HUES48 (cell line): ENCODE results near the gene GLDN.

Experiments used
- H3K27ac ChIP-seq: one replicate; pipeline ENCODE4 v1.7.0; 2013; ENCODE audit warnings: low read depth, low read length, inconsistent platforms
- H3K27me3 ChIP-seq: 2 replicates; pipeline ENCODE4 v1.6.1; 2013; ENCODE audit warnings: mild to moderate bottlenecking, low read length; ENCODE audit not compliant: control insufficient read depth, insufficient read depth
- H3K36me3 ChIP-seq: 2 replicates; pipeline ENCODE4 v1.6.1; 2013; ENCODE audit warnings: low read length; ENCODE audit not compliant: control insufficient read depth, insufficient read depth
- H3K4me1 ChIP-seq: 2 replicates; pipeline ENCODE4 v1.6.1; 2013; ENCODE audit warnings: mild to moderate bottlenecking, low read length; ENCODE audit not compliant: control insufficient read depth, insufficient read depth
- H3K4me3 ChIP-seq: 2 replicates; pipeline ENCODE4 v1.5.1; 2013; ENCODE audit warnings: mild to moderate bottlenecking, low read depth, low read length
- H3K9ac ChIP-seq: 2 replicates; pipeline ENCODE4 v1.6.1; 2013; ENCODE audit warnings: mild to moderate bottlenecking, low read depth, low read length, moderate library complexity
- H3K9me3 ChIP-seq: 2 replicates; pipeline ENCODE4 v1.6.1; 2013; ENCODE audit warnings: low read length; ENCODE audit not compliant: control insufficient read depth, insufficient read depth

Gene GLDN

DNA sequence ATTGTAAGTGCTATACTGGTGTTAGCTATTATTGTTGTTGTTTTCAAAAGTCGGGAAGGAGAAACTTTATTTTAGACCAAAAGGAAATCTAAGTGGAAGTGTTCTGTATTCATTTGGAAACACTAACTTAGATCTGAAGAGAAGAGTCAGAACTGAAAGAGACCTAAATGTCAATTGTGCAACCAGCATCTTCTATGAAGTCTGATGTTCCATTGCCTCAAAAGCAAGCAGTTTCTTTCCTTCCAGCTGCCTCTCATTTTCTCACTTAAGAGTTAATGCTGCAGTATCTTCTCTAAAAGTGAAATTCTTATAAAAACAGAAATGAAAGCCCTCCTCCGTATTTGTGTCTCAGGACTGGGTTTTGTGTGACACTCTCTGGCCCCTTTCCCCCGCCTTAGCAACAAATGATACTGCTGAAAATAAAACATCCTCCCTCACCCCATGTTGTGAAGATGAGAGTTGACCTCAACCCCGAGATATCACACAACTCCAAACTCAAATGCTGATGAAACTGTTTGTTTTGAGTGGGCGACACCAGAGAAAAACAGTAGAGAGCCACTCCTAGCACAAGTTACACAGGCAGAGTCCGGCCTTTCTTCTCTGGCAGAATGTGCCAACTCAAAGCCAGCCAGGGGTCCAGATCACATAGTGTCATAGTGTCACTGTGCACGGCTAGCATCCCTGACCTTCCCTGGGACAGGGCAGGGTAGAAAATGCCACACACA is 48.9 kb downstream of the GLDN start:
- Histone ChIP-seq H3K4me1 (peaks cover 20% of the 10 kb centered on the region; the same call in 1 of the 2 replicates), H3K27ac (peak overlapping the region; percentile 22), H3K9me3 (no peaks in the 10 kb centered on the region), H3K36me3 (no peaks in the 10 kb centered on the region), H3K27me3 (no peaks in the 10 kb centered on the region), H3K9ac (no peak overlapping the region), H3K4me3 (no peak overlapping the region)

DNA sequence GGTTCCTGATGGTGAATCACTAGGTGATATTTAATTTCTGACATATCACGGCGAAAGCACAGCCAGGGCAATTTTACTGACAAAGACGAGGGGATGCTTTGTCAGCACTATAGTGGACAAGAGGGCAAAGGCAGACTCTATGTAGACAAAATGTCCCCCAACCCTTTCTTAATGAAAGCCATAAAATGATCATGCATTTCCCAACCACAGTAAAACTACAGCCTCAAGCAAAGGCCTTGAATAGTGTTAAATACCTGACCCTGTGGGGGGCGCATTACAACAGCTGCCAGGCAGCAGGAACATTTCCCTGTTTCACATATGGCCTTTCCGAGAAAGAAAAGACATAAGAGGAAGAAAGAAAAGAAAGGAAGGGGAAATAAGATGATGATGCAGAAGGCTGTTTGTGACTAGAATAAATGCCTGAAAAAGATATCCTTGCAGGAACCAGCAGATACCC is 49.5 kb downstream of the GLDN start:
- peaks cover 20% of the 10 kb centered on the region; the same call in 1 of the 2 replicates for H3K4me1 ChIP-seq
- no peaks in the 10 kb centered on the region for H3K36me3 ChIP-seq
- peak overlapping the region; percentile 22 for H3K27ac ChIP-seq
- no peaks in the 10 kb centered on the region for H3K9me3 ChIP-seq
- H3K27me3 ChIP-seq, result no peaks in the 10 kb centered on the region
- no peak overlapping the region for H3K4me3 ChIP-seq
- H3K9ac ChIP-seq, result no peak overlapping the region

DNA sequence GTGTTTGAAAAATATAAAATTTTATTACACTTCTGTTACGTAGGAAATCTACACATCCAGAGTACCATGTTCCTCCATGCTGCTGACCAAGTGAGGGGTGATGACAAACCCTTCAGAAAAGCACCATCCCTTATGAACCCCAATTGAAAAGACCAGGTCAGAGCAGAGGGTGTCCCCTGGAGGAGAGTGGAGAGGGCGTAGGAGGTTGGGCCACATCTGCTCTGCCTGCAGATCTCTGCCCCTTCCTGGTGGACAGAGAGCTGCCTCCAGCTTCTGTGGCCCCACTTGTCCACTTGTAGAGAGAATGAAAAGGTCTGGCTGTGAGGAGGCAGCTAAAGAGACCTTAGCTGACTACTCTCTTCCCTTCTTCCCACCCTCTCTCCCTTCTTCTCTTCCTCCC is 55.5 kb downstream of the GLDN start:
- Histone ChIP-seq H3K36me3 (no peaks in the 10 kb centered on the region), H3K27ac (no peak overlapping the region), H3K9me3 (no peaks in the 10 kb centered on the region), H3K9ac (no peak overlapping the region), H3K4me1 (peaks cover 8% of the 10 kb centered on the region; the same call in 1 of the 2 replicates), H3K27me3 (no peaks in the 10 kb centered on the region), H3K4me3 (no peak overlapping the region)

DNA sequence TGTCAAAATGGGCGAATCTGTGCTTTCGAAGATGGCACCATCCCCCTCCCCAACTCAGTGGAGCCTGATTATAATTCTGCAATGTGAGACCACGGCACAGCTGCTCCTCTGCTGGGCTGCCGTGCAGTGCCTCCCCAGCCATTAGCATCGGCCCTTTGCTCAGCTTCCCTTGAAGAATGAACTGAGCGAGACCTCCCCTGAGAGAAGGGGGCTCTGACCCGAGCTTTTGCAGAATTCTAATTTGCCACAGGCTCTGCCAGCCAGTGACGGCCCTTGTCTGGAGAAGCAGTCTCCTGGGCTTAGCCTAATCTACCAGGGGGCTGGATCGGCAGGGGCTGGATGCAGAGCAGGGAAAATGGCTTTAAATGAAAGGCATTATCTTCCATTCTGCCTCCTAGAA is 57.2 kb downstream of the GLDN start:
- H3K9me3 ChIP-seq, result no peaks in the 10 kb centered on the region
- H3K36me3 ChIP-seq, result no peaks in the 10 kb centered on the region
- no peak overlapping the region for H3K9ac ChIP-seq
- H3K4me3 ChIP-seq, result no peak overlapping the region
- peaks cover 7% of the 10 kb centered on the region; the same call in 1 of the 2 replicates for H3K4me1 ChIP-seq
- H3K27me3 ChIP-seq, result no peaks in the 10 kb centered on the region
- no peak overlapping the region for H3K27ac ChIP-seq

DNA sequence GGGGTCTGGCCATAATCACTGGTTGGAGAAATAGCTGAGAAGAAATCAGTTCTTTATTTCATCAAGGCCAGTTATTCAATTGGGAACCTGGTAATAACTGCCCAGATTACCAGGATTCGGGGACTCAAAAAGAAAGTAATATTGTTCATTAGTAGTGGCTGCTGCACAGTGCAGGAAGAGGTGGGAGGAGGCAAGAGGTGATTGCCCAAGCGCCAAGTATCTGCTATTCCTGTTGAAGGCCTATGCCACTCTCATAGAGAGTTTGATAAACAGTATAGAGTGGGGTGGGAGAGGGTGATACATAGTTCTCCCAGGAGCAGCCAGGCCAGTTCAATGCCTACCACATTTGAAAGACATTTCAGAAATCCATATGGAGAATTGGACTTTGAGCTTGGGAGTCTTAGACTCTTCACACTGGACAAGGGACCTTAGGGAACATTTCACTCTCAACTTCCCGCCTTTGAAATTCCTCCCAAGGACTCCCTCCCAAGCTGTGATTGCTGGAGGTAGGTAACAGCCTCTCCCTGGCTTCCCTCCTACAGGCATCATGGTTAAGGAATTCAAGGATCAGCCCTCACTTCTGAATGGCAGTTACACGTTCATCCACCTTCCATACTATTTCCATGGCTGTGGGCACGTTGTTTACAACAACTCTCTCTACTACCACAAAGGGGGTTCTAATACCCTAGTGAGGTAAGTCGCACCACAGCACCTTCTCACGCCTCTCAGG is 59.8 kb downstream of the GLDN start:
- Histone ChIP-seq H3K36me3 (no peaks in the 10 kb centered on the region), H3K9ac (no peak overlapping the region), H3K9me3 (no peaks in the 10 kb centered on the region), H3K4me3 (no peak overlapping the region), H3K27ac (no peak overlapping the region), H3K27me3 (no peaks in the 10 kb centered on the region), H3K4me1 (peaks cover 8% of the 10 kb centered on the region; the same call in 1 of the 2 replicates)

DNA sequence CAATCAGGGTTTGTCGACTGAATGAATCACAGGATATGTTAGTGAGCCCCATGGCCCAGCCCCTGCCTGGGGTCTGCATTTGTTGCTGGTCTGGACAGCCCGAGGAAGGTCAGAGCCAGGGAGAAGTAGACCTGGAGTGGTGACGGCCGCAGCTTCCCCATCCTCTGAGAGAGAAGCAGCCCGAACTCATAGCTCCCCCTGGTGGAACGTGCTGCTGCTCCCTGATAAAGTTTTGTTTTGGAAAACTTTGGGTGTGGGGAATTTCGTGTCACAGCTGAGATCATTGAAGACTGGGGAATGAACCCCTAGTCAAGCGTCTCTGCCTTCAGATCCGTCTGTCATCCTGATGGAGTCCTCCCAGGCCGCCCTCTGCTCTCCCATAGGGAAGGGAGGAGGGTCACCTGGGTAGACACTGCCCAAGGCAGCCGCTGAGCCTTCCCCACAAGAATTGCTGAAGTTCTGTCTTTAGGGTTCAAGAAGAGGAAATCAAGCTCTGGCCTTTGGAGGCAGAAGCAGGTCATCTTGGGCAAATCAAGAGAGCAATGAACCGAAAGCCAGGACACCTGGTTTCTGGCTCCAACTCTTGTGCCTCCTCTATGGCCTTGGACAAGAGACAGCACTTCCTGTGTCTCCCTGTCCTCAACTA is 60.5 kb downstream of the GLDN start:
- Histone ChIP-seq H3K4me1 (peaks cover 8% of the 10 kb centered on the region; the same call in 1 of the 2 replicates), H3K9ac (no peak overlapping the region), H3K36me3 (no peaks in the 10 kb centered on the region), H3K9me3 (no peaks in the 10 kb centered on the region), H3K4me3 (no peak overlapping the region), H3K27ac (no peak overlapping the region), H3K27me3 (no peaks in the 10 kb centered on the region)

DNA sequence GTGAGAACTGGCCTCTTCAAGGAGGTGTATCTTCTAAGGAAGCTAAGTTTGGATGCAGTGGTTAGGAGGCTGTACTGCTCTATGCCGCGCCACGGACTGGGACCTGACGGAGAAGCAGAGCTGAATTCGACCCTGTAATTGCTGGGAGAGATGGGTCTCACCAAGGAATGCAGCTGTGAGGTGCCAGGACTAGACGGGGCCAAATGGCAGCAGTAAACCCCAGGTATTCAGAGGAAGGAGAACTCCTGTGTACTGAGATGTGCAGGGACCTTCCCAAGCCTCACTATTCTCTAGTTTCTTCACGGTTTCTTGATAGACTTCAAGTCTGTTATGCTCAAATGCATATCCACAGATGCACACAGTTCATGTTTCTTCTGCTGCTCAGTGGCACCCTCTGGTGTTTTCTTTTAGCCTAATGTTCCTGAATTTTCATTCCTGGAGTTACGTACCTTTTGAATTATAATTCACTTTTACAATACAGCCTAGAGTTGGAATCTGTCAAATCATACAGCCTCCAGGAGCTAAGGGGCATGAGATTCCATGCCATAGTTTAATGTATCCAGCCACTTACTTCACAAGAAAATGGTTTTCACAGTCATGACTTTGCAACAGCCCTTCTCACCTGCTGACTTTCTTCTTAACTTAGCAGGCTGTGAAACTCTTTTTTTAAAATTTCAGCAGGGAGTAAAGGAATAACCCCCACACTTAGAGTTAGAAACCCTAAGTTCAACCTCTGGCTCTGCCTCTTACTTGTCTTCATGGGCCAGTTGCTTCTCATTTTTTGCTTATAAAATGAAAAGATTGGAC is 61.8 kb downstream of the GLDN start:
- no peak overlapping the region for H3K4me3 ChIP-seq
- no peaks in the 10 kb centered on the region for H3K27me3 ChIP-seq
- H3K9ac ChIP-seq, result no peak overlapping the region
- no peaks in the 10 kb centered on the region for H3K36me3 ChIP-seq
- H3K4me1 ChIP-seq, result peaks cover 8% of the 10 kb centered on the region; the same call in 1 of the 2 replicates
- H3K9me3 ChIP-seq, result no peaks in the 10 kb centered on the region
- H3K27ac ChIP-seq, result peak overlapping the region; percentile 21

DNA sequence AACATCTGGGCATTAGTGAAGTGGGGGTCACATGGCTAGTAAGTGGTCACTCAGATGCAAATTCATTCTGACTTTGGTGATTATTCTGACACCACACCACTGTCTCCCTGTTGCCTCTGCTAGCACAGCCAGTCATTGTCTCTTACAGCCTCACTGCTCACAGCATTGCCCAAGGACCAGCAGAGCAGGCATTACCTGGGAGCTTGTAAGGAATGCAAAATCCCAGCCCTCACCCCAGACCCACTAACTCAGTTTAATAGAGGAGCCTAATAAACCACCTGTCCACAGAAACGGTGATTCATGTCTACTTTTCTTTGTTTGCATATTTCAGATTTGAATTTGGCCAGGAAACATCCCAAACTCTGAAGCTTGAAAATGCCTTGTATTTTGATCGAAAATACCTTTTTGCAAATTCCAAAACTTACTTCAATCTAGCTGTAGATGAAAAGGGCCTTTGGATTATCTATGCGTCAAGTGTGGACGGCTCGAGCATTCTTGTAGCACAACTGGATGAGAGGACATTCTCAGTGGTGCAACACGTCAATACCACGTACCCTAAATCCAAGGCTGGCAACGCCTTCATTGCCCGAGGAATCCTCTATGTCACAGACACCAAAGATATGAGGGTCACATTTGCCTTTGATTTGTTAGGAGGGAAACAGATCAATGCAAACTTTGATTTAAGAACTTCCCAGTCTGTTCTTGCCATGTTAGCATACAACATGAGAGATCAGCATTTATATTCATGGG is 62.7 kb downstream of the GLDN start:
- H3K4me3 ChIP-seq, result no peak overlapping the region
- H3K27me3 ChIP-seq, result no peaks in the 10 kb centered on the region
- no peaks in the 10 kb centered on the region for H3K36me3 ChIP-seq
- H3K4me1 ChIP-seq, result peaks cover 8% of the 10 kb centered on the region; the same call in 1 of the 2 replicates
- H3K9ac ChIP-seq, result no peak overlapping the region
- H3K9me3 ChIP-seq, result no peaks in the 10 kb centered on the region
- no peak overlapping the region for H3K27ac ChIP-seq

DNA sequence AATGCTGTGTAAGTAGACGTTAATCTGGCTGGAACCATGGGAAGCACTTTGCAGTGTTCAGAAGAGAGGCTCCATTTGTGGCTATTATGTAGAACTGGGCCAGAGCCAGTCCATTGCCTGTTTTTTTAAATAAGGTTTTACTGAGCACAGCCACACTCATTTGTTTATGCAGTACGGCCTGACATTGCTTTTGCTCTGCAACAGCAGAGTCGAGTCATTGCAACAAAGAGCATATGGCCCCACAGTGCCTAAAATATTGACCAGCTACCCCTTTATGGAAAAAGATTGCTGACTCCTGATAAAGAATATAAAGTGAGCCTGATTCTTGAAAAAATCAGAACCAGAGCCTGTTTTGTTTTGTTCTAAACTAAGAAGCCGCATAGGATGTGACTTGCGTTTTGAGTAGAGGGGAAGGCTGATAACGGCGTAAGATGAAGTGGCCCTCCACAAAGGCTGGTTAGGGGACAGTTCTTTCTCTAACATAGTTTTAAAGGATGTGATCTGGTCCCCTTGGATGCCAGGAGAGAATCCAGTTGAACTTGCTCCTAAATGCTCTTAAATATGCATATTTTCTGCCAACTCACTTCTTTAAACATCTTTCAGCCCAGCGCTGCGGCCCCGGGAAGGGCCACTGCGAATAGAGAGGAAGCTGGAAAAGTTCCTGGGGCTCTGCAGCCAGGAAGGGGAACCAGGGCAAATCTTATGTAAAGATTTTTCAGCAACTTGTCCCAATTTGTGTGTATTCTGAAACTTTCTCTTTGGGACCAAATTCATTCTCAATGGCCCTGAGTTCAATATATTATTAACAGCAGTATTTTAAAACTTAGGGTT is 64.5 kb downstream of the GLDN start:
- H3K9me3 ChIP-seq, result no peaks in the 10 kb centered on the region
- peaks cover 8% of the 10 kb centered on the region; the same call in 1 of the 2 replicates for H3K4me1 ChIP-seq
- no peaks in the 10 kb centered on the region for H3K27me3 ChIP-seq
- no peak overlapping the region for H3K4me3 ChIP-seq
- H3K36me3 ChIP-seq, result no peaks in the 10 kb centered on the region
- no peak overlapping the region for H3K27ac ChIP-seq
- H3K9ac ChIP-seq, result no peak overlapping the region
